Activated effector memory CD4-positive, alpha-beta T cell treated with Interleukin-2 at 50 U/mL for 16 hours (primary cell): ENCODE data around the gene FAM163B.
A peak's percentile ranks its signal among the peaks of the same experiment; 100 is the strongest.

Experiments used
- DNase-seq: peaks from one replicate; pipeline ENCODE4 v3.0.0-alpha.2; 2020

Gene FAM163B

GRCh38 chr9:133539991-133540697 lies 69.0 kb downstream of the FAM163B start:
- DNase-seq = no peak

GRCh38 chr9:133538851-133539833 lies 70.0 kb downstream of the FAM163B start:
- DNase-seq = no peak

DNA sequence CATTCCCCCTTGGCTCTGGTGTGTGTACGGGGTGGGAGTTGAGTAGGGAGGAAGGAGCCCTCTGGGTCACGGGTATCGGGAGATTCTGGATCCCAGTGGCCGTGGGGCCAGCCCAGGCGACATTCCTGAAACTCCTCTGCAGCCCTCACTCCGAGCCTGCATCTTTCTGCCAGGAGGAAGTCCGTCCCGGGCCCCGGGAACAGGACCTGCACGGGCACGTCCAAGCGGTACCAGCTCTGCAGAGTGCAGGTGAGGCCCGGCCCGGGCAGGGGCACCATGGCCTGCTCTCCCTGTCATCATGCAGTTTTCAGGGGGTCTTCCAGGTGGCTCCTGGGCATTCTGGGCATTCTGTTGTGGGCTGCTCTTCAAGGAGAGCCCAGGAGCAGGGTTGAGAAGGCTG lies 71.0 kb downstream of the FAM163B start:
- no peak for DNase-seq

GRCh38 chr9:133537257-133537656 lies 71.9 kb downstream of the FAM163B start:
- no peak for DNase-seq

DNA sequence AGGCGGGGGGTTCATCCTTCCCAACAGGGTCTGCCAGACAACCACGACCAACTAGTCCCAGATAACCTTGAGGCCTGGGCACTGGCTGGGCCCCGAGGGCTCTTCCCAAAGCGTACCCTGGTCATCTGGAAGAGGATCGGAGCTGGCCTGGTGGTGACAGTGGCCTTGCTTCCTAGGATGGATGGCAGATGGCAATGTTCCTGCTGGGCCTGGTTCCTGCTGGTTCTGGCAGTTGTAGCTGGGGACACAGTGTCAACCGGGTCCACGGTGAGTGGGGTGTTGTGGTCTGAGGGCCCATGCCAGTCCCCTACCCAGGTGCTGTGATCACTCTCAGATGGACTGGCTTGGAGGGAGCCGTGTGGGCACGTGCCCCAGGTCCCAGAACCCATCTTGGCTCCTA lies 72.7 kb downstream of the FAM163B start:
- no peak for DNase-seq

DNA sequence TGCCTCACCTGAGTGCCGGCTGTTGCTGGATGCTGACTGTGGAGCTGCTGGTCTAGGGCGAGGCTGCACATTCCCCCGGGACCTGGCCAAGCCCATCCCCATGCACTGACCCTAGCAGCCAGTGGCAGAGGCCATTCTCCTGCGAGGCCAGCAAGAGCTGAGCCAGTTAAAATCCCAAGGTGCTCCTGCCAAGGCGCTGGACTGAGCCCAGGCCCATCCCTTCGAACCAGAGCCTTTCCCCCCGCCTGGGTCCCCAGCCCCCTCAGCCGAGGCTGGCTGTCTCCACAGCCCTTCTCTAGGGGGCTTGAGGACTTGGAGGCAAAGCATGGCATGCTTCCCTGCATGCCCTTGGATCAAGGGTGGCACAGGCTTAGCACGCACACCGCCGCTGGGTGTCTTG lies 73.1 kb downstream of the FAM163B start:
- DNase-seq = no peak

- DNase-seq = no peak
Observed at GRCh38 chr9:133535306-133535877, 73.8 kb downstream of the FAM163B start.

- DNase-seq = no peak
Observed at GRCh38 chr9:133534346-133535291, 74.6 kb downstream of the FAM163B start, which contains the start of gene ADAMTSL2. Gene ADAMTSL2 (plus strand): TSS chr9:133534704. CDS start chr9:133536713, 2,009 bp downstream.

DNA sequence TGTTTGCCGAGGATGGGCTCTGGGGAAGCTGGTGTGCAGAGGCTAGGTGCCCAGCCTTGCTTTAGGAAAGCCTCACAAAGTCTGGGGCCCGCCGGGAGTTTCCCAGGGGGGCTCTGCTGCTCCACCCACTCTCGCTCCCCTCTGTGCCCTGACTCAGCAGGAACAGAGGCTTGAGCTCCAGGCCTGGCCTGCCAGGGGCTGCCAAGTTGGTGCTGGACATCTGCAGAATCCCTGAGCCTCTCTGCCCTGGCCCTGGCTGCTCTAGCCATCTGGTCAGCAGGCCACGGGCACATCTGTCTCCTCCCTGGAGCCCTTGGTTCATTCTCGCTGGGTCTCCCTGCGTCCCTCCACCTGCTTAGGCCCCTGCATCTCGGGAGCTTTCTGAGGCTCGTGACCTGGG lies 75.3 kb downstream of the FAM163B start:
- DNase-seq = no peak

DNA sequence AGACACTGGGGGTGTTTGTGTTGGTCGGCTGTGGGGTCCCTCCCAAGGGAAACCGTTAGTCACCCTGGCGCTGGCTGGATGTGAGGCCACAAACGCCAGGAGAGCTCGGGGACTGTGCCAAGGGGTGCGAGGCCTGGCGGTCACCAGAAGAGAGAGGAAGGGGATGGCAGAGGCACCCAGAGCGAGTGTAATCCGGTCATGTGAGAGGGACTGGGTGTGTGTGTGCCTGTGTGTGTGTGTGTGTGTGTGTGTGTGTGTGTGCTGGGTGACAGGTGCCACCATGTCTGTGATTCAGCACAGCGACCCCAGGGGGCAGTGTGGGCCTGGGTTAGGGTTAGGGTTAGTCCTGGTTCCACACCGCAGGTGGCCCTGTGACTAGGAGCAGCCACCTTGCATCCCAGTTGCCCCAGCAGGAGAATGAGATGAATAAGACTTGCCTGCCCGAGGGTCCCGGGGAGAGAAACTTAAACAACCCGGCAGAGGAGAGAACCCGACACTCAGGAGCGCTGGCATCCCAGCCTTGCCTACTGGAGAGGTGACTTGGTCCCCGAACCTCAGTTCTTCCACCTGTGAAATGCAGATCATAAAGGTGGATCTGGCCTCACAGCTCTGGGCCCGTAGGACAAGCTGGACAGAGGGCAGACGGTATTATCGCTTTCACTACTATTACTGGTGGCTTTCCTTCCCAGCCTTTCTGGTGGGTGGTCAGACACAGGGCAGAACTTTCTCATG lies 76.1 kb downstream of the FAM163B start:
- DNase-seq = peak; percentile 18

DNA sequence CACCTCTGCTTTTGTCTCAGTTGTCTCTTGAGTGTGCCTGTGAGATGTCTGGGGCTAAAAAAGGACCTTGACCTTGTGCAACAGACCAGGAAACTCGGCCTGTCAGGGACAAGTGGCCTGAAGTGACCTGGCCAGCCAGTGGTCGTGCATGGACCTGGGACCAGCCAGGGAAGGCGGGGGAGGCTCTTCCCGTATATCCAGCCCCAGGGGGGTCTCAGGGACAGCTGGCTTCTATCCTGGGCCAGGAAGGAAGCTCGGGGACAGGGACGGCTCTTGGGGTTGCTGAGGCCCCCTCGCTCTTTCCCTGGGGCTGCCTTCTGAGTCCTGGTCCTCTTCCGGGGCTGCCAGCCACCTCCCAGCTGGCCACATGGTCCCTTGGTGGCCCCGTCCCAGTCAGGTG lies 77.9 kb downstream of the FAM163B start:
- no peak for DNase-seq

- no peak for DNase-seq
Observed at GRCh38 chr9:133529874-133530273, 79.3 kb downstream of the FAM163B start.

GRCh38 chr9:133529457-133529856 lies 79.7 kb downstream of the FAM163B start:
- DNase-seq = no peak

GRCh38 chr9:133528876-133529241 lies 80.3 kb downstream of the FAM163B start:
- no peak for DNase-seq

GRCh38 chr9:133528001-133528875 lies 81.0 kb downstream of the FAM163B start:
- no peak for DNase-seq

DNA sequence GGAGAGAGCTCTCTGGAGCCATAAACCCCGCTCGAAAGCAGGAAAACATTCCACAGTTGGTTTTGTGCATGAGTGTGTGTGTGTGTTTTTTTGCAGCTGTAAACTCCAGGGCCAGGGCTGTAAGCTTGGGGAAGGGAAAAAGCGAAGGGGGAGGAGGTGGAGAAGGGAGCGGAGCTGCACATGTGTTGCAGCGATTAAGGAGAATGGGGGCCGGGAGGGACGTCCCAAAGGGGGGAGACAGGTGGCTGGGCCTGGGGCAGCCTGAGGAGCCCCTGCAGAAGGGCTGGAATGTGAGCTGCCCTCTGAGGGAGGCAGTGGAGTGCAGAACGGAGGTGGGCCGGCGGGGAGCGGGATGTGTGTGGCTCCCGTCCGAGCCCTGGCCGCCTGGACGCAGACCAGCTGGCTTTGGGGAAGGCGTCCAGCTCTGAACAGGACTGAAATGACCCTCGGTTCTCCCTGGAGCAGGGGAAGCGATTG lies 81.7 kb downstream of the FAM163B start:
- DNase-seq = no peak
